GM19238 (cell line): ENCODE measurements around the gene NMNAT3.

ENCODE experiments used
- DNase-seq: peaks from one replicate; pipeline ENCODE4 v3.0.0; 2011; ENCODE audit warnings: low spot score; ENCODE audit not compliant: insufficient read length

NMNAT3 gene

GRCh38 chr3:139546772-139547171 lies 131.0 kb downstream of the NMNAT3 start:
- DNase-seq: no peak

- no peak for DNase-seq
Measured at GRCh38 chr3:139541532-139542288, 136.1 kb downstream of the NMNAT3 start.

GRCh38 chr3:139540651-139541531 lies 136.9 kb downstream of the NMNAT3 start:
- DNase-seq: no peak

GRCh38 chr3:139538733-139539132 lies 139.0 kb downstream of the NMNAT3 start:
- DNase-seq: no peak

- DNase-seq: no peak
Measured at GRCh38 chr3:139537795-139538621, 139.8 kb downstream of the NMNAT3 start.

GRCh38 chr3:139537361-139537760 lies 140.4 kb downstream of the NMNAT3 start:
- DNase-seq: no peak

GRCh38 chr3:139534992-139535879 lies 142.5 kb downstream of the NMNAT3 start:
- DNase-seq: no peak

- DNase-seq: no peak
Measured at GRCh38 chr3:139534455-139534812, 143.3 kb downstream of the NMNAT3 start.

GRCh38 chr3:139533781-139534454 lies 143.9 kb downstream of the NMNAT3 start:
- DNase-seq: no peak

GRCh38 chr3:139532976-139533375 lies 144.8 kb downstream of the NMNAT3 start:
- no peak for DNase-seq

- no peak for DNase-seq
Measured at GRCh38 chr3:139530717-139531116, 147.1 kb downstream of the NMNAT3 start.

GRCh38 chr3:139529662-139530061 lies 148.1 kb downstream of the NMNAT3 start:
- no peak for DNase-seq

- DNase-seq: no peak
Measured at GRCh38 chr3:139528924-139529323, 148.8 kb downstream of the NMNAT3 start.

- no peak for DNase-seq
Measured at GRCh38 chr3:139528281-139528680, 149.5 kb downstream of the NMNAT3 start.

- no peak for DNase-seq
Measured at GRCh38 chr3:139527265-139527664, 150.5 kb downstream of the NMNAT3 start.

- DNase-seq: no peak
Measured at GRCh38 chr3:139526146-139526545, 151.6 kb downstream of the NMNAT3 start.

GRCh38 chr3:139524841-139525636 lies 152.7 kb downstream of the NMNAT3 start:
- DNase-seq: no peak

- no peak for DNase-seq
Measured at GRCh38 chr3:139523718-139524117, 154.1 kb downstream of the NMNAT3 start.

- no peak for DNase-seq
Measured at GRCh38 chr3:139523166-139523565, 154.6 kb downstream of the NMNAT3 start.
